Measurements from ENCODE around the gene PMP22. TPM values are rescaled to one million over a fixed set of nuclear protein-coding genes. Genes with fewer than 3 reads are reported as not detected.

PMP22 gene
- total and polyA plus RNA-seq, 4 donors: 78.1 to 168 (median 138) TPM

DNA sequence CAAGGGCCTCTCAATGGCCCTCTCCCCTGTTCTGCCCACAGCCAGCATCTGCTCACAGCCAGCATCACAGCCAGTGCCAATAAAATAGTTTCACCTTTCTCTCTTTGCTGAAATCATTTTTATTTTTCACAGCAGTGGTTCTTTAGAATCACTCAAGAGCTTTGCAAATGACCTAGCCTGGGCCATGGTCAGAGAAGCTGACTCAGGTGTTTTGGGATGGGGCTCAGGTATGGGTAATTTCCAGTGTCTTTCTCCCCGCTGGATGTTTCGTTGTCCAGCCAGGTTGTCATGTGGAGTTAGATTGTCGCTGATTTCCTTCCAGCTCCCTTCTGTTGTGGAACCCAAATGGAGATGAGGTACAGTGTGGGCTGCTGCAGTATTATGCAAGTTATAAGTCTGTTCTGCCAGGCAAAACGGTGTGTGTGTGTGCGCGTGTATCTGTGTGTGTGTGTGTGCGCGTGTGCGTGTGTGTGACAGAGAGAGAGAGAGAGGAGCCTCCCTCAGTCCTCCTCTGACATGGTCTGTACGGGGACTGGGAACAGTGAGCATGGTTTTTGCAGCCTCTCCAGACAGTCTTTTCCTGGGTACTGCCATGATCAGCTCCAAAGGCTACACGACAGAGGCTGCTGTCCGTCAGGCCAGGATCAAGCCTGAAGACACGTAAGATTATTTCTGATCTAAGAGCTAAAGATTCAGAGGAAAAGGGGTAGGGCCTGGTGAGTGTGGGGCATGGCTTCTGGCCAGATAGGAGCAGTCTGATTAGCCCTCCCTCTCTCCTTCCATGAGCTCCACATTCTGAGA, 1.4 kb upstream of the PMP22 start:
- no peak overlapping the region for H3K27ac ChIP-seq (ENCODE audit: low read depth in 1 of 2, low read length in 1 of 2)
- H3K36me3 ChIP-seq (ENCODE audit: control insufficient read depth in 4 of 4, insufficient read depth in 4 of 4, low read length in 4 of 4): peaks cover 0 to 2% (median 0%) of the 10 kb centered on the region in 4 donors
- ATAC-seq (ENCODE audit: insufficient read depth, low FRiP score): no peak
- H3K9me3 ChIP-seq (ENCODE audit: control insufficient read depth in 4 of 4, insufficient read depth in 3 of 4, low read length in 3 of 4): no peaks in the 10 kb centered on the region
- DNase-seq: no peak
- WGBS, 2 donors: 88 to 89% methylated on average over 13 of the region's 13 CpGs
- TF ChIP-seq, protein P1, sequence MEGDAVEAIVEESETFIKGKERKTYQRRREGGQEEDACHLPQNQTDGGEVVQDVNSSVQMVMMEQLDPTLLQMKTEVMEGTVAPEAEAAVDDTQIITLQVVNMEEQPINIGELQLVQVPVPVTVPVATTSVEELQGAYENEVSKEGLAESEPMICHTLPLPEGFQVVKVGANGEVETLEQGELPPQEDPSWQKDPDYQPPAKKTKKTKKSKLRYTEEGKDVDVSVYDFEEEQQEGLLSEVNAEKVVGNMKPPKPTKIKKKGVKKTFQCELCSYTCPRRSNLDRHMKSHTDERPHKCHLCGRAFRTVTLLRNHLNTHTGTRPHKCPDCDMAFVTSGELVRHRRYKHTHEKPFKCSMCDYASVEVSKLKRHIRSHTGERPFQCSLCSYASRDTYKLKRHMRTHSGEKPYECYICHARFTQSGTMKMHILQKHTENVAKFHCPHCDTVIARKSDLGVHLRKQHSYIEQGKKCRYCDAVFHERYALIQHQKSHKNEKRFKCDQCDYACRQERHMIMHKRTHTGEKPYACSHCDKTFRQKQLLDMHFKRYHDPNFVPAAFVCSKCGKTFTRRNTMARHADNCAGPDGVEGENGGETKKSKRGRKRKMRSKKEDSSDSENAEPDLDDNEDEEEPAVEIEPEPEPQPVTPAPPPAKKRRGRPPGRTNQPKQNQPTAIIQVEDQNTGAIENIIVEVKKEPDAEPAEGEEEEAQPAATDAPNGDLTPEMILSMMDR (IDR thresholded peaks at IDR 0.05; ENCODE audit: control extremely low read depth, extremely low read depth): no peak
- H3K9ac ChIP-seq (ENCODE audit: insufficient read depth in 1 of 2, low read length in 2 of 2): no peak overlapping the region
- H3K27me3 ChIP-seq (ENCODE audit: control insufficient read depth in 3 of 3, insufficient read depth in 3 of 3, low read length in 2 of 3): peaks cover 0 to 6% (median 3%) of the 10 kb centered on the region in 3 donors
- peaks cover 0 to 21% (median 9%) of the 10 kb centered on the region in 5 donors for H3K4me1 ChIP-seq (ENCODE audit: control insufficient read depth in 5 of 5, insufficient read depth in 5 of 5, low read length in 5 of 5)
- H3K4me3 ChIP-seq: no peak overlapping the region

DNA sequence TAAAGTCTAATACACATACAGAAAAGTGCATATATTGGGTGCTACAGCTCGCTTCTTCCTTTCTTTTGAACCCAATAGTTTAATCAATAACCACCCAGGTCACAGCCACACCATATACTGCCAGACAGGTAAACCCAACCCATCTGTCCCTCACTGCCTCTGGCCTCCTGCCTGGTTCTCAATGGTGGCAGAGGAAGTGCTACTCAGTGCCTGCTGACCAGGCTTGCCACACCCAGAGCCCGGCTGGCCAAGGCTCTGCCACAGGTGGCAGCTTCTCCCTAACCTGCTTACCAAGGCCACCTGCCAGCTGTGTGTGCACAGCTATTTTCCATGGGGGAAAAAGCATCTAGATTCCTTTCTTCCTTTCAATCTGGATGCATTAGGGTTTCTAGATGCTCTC, 584 bp downstream of the PMP22 start:
- H3K9ac ChIP-seq (ENCODE audit: insufficient read depth in 1 of 2, low read length in 2 of 2): no peak overlapping the region
- WGBS, 2 donors: 57 to 63% methylated on average over 2 of the region's 2 CpGs
- no peak for ATAC-seq (ENCODE audit: insufficient read depth, low FRiP score)
- peaks cover 0 to 6% (median 3%) of the 10 kb centered on the region in 3 donors for H3K27me3 ChIP-seq (ENCODE audit: control insufficient read depth in 3 of 3, insufficient read depth in 3 of 3, low read length in 2 of 3)
- H3K9me3 ChIP-seq (ENCODE audit: control insufficient read depth in 4 of 4, insufficient read depth in 3 of 4, low read length in 3 of 4): no peaks in the 10 kb centered on the region
- H3K36me3 ChIP-seq (ENCODE audit: control insufficient read depth in 4 of 4, insufficient read depth in 4 of 4, low read length in 4 of 4): peaks cover 0 to 5% (median 0%) of the 10 kb centered on the region in 4 donors
- TF ChIP-seq, protein P1 (IDR thresholded peaks at IDR 0.05; ENCODE audit: control extremely low read depth, extremely low read depth): no peak
- H3K4me1 ChIP-seq (ENCODE audit: control insufficient read depth in 5 of 5, insufficient read depth in 5 of 5, low read length in 5 of 5): peaks cover 0 to 28% (median 7%) of the 10 kb centered on the region in 5 donors
- no peak for DNase-seq
- peak overlapping the region; percentile 0 to 30 for H3K27ac ChIP-seq (ENCODE audit: low read depth in 1 of 2, low read length in 1 of 2)
- peak overlapping the region; percentile 16 for H3K4me3 ChIP-seq

DNA sequence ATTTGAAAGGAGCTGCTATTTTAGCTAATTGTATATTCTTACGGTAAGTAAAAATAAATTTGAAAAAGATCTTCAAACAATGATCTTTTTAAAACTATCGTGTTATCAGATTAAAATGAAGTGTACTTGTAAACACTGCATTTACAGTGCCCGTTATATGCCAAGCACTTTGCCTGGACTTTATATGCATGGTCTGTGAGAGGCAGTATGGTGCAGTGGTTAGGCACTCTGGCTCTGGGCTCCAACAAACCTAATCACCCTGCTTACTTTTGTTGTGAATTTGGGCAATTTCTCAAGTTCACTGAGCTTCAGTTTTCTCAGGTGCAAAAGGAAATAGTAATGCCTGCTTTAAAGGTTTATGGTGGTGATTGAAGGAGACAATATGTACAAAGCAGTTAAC, 1.4 kb downstream of the PMP22 start:
- Histone ChIP-seq H3K9ac (ENCODE audit: insufficient read depth in 1 of 2, low read length in 2 of 2) (peak overlapping the region in 1 of 2 donors; percentile 47), H3K4me3 (no peak overlapping the region), H3K4me1 (ENCODE audit: control insufficient read depth in 5 of 5, insufficient read depth in 5 of 5, low read length in 5 of 5) (peaks cover 0 to 36% (median 11%) of the 10 kb centered on the region in 5 donors), H3K9me3 (ENCODE audit: control insufficient read depth in 4 of 4, insufficient read depth in 3 of 4, low read length in 3 of 4) (no peaks in the 10 kb centered on the region), H3K27ac (ENCODE audit: low read depth in 1 of 2, low read length in 1 of 2) (peak overlapping the region in 1 of 2 donors; percentile 89), H3K36me3 (ENCODE audit: control insufficient read depth in 4 of 4, insufficient read depth in 4 of 4, low read length in 4 of 4) (peaks cover 1 to 10% (median 5%) of the 10 kb centered on the region in 4 donors), H3K27me3 (ENCODE audit: control insufficient read depth in 3 of 3, insufficient read depth in 3 of 3, low read length in 2 of 3) (peaks cover 0 to 6% (median 3%) of the 10 kb centered on the region in 3 donors)
- 41 to 52% methylated on average over 3 of the region's 3 CpGs for WGBS, 2 donors
- DNase-seq: no peak
- ATAC-seq (ENCODE audit: insufficient read depth, low FRiP score): no peak
- TF ChIP-seq, protein P1 (IDR thresholded peaks at IDR 0.05; ENCODE audit: control extremely low read depth, extremely low read depth): no peak

Measured in lung (tissue), 12 donors.